ENCODE data around the gene FGF1. TPM values are rescaled to one million over a fixed set of nuclear protein-coding genes. Genes with fewer than 3 reads are reported as not detected.
"Not testable (repeated sequence)": the region's sequence is repeated elsewhere in the genome, so short reads cannot be mapped to it uniquely, and the experiment has no call there.

Gene FGF1
- total RNA-seq, 1 donor from 2014 or later, result 0.13 TPM

- no peak for DNase-seq (ENCODE audit: low read depth in 2 of 2)
Observed at GRCh38 chr5:142671266-142671665, 14.6 kb downstream of the FGF1 start.

- no peak for DNase-seq (ENCODE audit: low read depth in 2 of 2)
Observed at GRCh38 chr5:142670804-142671203, 15.1 kb downstream of the FGF1 start.

GRCh38 chr5:142669477-142669876, 16.4 kb downstream of the FGF1 start:
- DNase-seq (ENCODE audit: low read depth in 2 of 2), result no peak

- no peak for DNase-seq (ENCODE audit: low read depth in 2 of 2)
Observed at GRCh38 chr5:142668336-142668735, 17.6 kb downstream of the FGF1 start.

GRCh38 chr5:142667831-142668230, 18.1 kb downstream of the FGF1 start:
- DNase-seq (ENCODE audit: low read depth in 2 of 2), result no peak

- no peak for DNase-seq (ENCODE audit: low read depth in 2 of 2)
Observed at GRCh38 chr5:142664636-142665035, 21.3 kb downstream of the FGF1 start.

GRCh38 chr5:142664067-142664466, 21.8 kb downstream of the FGF1 start:
- no peak for DNase-seq (ENCODE audit: low read depth in 2 of 2)

- no peak for DNase-seq (ENCODE audit: low read depth in 2 of 2)
Observed at GRCh38 chr5:142663246-142663645, 22.6 kb downstream of the FGF1 start.

GRCh38 chr5:142661957-142662356, 23.9 kb downstream of the FGF1 start:
- no peak for DNase-seq (ENCODE audit: low read depth in 2 of 2)

- no peak for DNase-seq (ENCODE audit: low read depth in 2 of 2)
Observed at GRCh38 chr5:142661143-142661542, 24.7 kb downstream of the FGF1 start.

- DNase-seq (ENCODE audit: low read depth in 2 of 2), result no peak
Observed at GRCh38 chr5:142660731-142661130, 25.2 kb downstream of the FGF1 start.

GRCh38 chr5:142660196-142660595, 25.7 kb downstream of the FGF1 start:
- no peak for DNase-seq (ENCODE audit: low read depth in 2 of 2)

- no peak for DNase-seq (ENCODE audit: low read depth in 2 of 2)
Observed at GRCh38 chr5:142659405-142659804, 26.5 kb downstream of the FGF1 start.

- DNase-seq (ENCODE audit: low read depth in 2 of 2), result no peak
Observed at GRCh38 chr5:142658278-142658677, 27.6 kb downstream of the FGF1 start.

GRCh38 chr5:142657446-142657845, 28.4 kb downstream of the FGF1 start:
- DNase-seq (ENCODE audit: low read depth in 2 of 2), result no peak

GRCh38 chr5:142655339-142656267, 30.3 kb downstream of the FGF1 start:
- peak; percentile 39 to 70 for DNase-seq (ENCODE audit: low read depth in 2 of 2)

- no peak for DNase-seq (ENCODE audit: low read depth in 2 of 2)
Observed at GRCh38 chr5:142654578-142655058, 31.3 kb downstream of the FGF1 start.

- no peak for DNase-seq (ENCODE audit: low read depth in 2 of 2)
Observed at GRCh38 chr5:142653321-142653720, 32.6 kb downstream of the FGF1 start.

- DNase-seq (ENCODE audit: low read depth in 2 of 2), result no peak
Observed at GRCh38 chr5:142652563-142652962, 33.3 kb downstream of the FGF1 start.

GRCh38 chr5:142650881-142651280, 35.0 kb downstream of the FGF1 start:
- no peak for DNase-seq (ENCODE audit: low read depth in 2 of 2)

- no peak for DNase-seq (ENCODE audit: low read depth in 2 of 2)
Observed at GRCh38 chr5:142650060-142650459, 35.8 kb downstream of the FGF1 start.

GRCh38 chr5:142648108-142648507, 37.8 kb downstream of the FGF1 start:
- not testable (repeated sequence) for DNase-seq (ENCODE audit: low read depth in 2 of 2)

- no peak for DNase-seq (ENCODE audit: low read depth in 2 of 2)
Observed at GRCh38 chr5:142645456-142645855, 40.4 kb downstream of the FGF1 start.
